Measurements from ENCODE around the gene OR51A2. TPM values are rescaled to one million over a fixed set of nuclear protein-coding genes. Genes with fewer than 3 reads are reported as not detected.
"Not testable (repeated sequence)": the region's sequence is repeated elsewhere in the genome, so short reads cannot be mapped to it uniquely, and the experiment has no call there.

The OR51A2 gene
- polyA plus RNA-seq (ENCODE audit: insufficient read length in 4 of 4) = not detected

- not testable (repeated sequence) for DNase-seq (ENCODE audit: low read depth in 4 of 4, low spot score in 3 of 4)
Measured at GRCh38 chr11:4955613-4956012, at the start of gene OR51A2. Gene OR51A2 (minus strand): TSS chr11:4955713. CDS start chr11:4955713, 0 bp downstream.

GRCh38 chr11:5004424-5005274, 49.1 kb upstream of the OR51A2 start:
- peak; percentile 32 to 44 (median 42) for DNase-seq (ENCODE audit: low read depth in 4 of 4, low spot score in 3 of 4)

- DNase-seq (ENCODE audit: low read depth in 4 of 4, low spot score in 3 of 4) = no peak
Measured at GRCh38 chr11:4994551-4994950, 39.0 kb upstream of the OR51A2 start, which contains the start of gene OR51L1. Gene OR51L1 (plus strand): TSS chr11:4994851. CDS start chr11:4998983, 4,132 bp downstream.

GRCh38 chr11:4991060-4991459, 35.5 kb upstream of the OR51A2 start:
- DNase-seq (ENCODE audit: low read depth in 4 of 4, low spot score in 3 of 4) = no peak

- DNase-seq (ENCODE audit: low read depth in 4 of 4, low spot score in 3 of 4) = peak; percentile 25 to 79 (median 60)
Measured at GRCh38 chr11:4983841-4984240, 28.3 kb upstream of the OR51A2 start.

GRCh38 chr11:4982678-4983077, 27.2 kb upstream of the OR51A2 start:
- DNase-seq (ENCODE audit: low read depth in 4 of 4, low spot score in 3 of 4) = no peak

- DNase-seq (ENCODE audit: low read depth in 4 of 4, low spot score in 3 of 4) = no peak
Measured at GRCh38 chr11:4979036-4979435, 23.5 kb upstream of the OR51A2 start.

GRCh38 chr11:4975436-4975835, 19.9 kb upstream of the OR51A2 start:
- no peak for DNase-seq (ENCODE audit: low read depth in 4 of 4, low spot score in 3 of 4)

GRCh38 chr11:4962816-4963215, 7.3 kb upstream of the OR51A2 start:
- no peak for DNase-seq (ENCODE audit: low read depth in 4 of 4, low spot score in 3 of 4)

- no peak for DNase-seq (ENCODE audit: low read depth in 4 of 4, low spot score in 3 of 4)
Measured at GRCh38 chr11:4960877-4961276, 5.4 kb upstream of the OR51A2 start.

- no peak for DNase-seq (ENCODE audit: low read depth in 4 of 4, low spot score in 3 of 4)
Measured at GRCh38 chr11:4957396-4957795, 1.9 kb upstream of the OR51A2 start.

- no peak for DNase-seq (ENCODE audit: low read depth in 4 of 4, low spot score in 3 of 4)
Measured at GRCh38 chr11:4947505-4947904, 8.0 kb downstream of the OR51A2 start, which contains the start of gene OR51A4. Gene OR51A4 (minus strand): TSS chr11:4947605. CDS start chr11:4947100, 505 bp downstream.

GRCh38 chr11:4936745-4937144, 18.8 kb downstream of the OR51A2 start:
- DNase-seq (ENCODE audit: low read depth in 4 of 4, low spot score in 3 of 4) = no peak

- DNase-seq (ENCODE audit: low read depth in 4 of 4, low spot score in 3 of 4) = no peak
Measured at GRCh38 chr11:4932751-4933150, 22.8 kb downstream of the OR51A2 start.

- no peak for DNase-seq (ENCODE audit: low read depth in 4 of 4, low spot score in 3 of 4)
Measured at GRCh38 chr11:4926608-4927007, 28.9 kb downstream of the OR51A2 start.

- DNase-seq (ENCODE audit: low read depth in 4 of 4, low spot score in 3 of 4) = no peak
Measured at GRCh38 chr11:4924239-4924638, 31.3 kb downstream of the OR51A2 start, which contains the start of gene OR51G1. Gene OR51G1 (minus strand): TSS chr11:4924339. CDS start chr11:4924339, 0 bp downstream.

- DNase-seq (ENCODE audit: low read depth in 4 of 4, low spot score in 3 of 4) = no peak
Measured at GRCh38 chr11:4922304-4922703, 33.2 kb downstream of the OR51A2 start.

- DNase-seq (ENCODE audit: low read depth in 4 of 4, low spot score in 3 of 4) = no peak
Measured at GRCh38 chr11:4921796-4922195, 33.7 kb downstream of the OR51A2 start.

GRCh38 chr11:4919250-4919649, 36.3 kb downstream of the OR51A2 start, which contains the start of gene OR51G2:
Gene OR51G2 (minus strand): TSS chr11:4919350. CDS start chr11:4915663, 3,687 bp downstream.
- DNase-seq (ENCODE audit: low read depth in 4 of 4, low spot score in 3 of 4) = no peak

GRCh38 chr11:4916581-4916980, 38.9 kb downstream of the OR51A2 start:
- DNase-seq (ENCODE audit: low read depth in 4 of 4, low spot score in 3 of 4) = peak in 3 of 4 donors; percentile 15 to 23 (median 18)
